ENCODE results near the gene NEUROD4.
A peak's percentile ranks its signal among the peaks of the same experiment; 100 is the strongest.
"Not testable (repeated sequence)": the region's sequence is repeated elsewhere in the genome, so short reads cannot be mapped to it uniquely, and the experiment has no call there.

The NEUROD4 gene

DNA sequence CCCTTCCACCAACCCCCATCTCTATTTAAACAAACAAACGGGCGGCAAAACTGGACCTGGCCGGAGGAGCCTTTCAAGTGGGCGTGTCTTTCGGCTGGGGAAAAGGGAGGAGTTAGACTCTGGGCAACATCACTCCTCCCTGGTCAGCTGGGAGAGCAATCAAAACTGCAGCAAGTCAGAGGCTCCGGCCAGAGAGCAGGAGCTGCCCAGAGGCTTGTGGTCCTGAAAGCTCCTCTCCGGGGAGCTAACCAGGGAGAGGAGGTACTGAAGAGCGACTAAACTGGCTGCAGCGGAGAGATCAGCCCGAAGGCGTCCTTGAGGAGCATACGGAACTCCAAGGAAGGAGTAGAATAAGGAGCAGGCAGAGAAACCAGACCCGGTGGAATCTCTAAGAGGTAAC lies at the start of gene NEUROD4:
TSS of gene NEUROD4 (plus strand) at position 191 of the 400 bp plus-strand sequence. CDS start 6,466 bp downstream, outside the sequence.
- no peak for DNase-seq

- no peak for DNase-seq
Observed at GRCh38 chr12:54970741-54971140, 49.0 kb upstream of the NEUROD4 start.

DNA sequence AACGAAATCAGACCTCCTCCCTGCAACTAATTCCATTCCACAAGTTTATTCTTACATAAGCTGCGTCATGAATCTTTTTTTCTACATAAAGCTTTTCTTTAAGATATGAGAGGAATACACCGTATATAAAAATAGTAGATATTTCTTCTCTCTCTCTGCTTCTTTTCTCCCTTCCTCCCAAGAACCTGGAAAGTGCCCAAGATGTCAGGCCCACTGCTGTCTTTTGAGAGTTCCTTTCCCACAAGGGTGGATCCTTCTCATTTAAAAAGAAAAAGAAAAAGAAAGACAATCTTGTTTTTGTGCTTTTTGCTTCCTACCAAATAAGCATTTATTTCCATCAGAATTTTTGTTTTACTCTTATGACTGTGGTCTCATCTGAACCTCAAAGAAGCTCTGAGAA lies 46.2 kb upstream of the NEUROD4 start:
- DNase-seq: no peak

DNA sequence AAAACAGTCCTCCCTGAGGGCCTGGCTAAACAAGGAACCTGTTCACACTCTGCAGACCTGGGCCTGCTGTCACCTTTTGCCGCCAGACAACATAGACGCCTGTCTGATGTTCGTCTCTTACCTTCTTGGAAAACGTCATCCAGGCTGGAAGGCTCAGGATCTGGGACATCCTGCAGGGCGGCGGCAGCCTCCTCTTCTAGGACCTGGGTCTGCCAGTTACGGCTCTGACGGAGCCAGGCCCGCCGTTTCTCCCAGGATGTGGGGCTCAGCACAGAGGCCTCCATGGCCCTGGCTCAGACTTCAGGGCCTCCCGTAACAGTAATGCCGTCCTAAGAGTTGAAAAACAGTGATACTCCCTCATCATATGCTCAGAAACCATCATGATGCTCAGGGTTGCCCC lies 45.5 kb upstream of the NEUROD4 start:
- no peak for DNase-seq

DNA sequence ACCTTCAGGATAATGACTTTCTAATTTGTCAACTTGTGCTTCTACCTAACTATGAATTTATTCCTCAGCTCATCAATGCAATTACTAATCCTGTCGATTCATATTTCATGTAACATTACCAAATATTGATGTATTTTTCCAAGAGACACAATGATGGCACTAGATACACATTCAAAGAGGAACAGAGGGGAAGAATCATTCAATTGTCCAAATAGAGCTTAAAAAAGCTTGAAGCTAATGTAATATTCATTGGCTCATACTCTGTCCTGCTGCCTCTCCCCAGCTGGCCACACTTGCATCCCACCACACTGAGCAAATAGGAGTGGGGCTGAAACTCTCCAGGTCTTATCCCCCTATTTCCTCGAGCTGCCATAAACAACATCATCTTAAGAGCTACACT lies 44.5 kb upstream of the NEUROD4 start:
- no peak for DNase-seq

- no peak for DNase-seq
Observed at GRCh38 chr12:54975875-54976274, 43.9 kb upstream of the NEUROD4 start.

DNA sequence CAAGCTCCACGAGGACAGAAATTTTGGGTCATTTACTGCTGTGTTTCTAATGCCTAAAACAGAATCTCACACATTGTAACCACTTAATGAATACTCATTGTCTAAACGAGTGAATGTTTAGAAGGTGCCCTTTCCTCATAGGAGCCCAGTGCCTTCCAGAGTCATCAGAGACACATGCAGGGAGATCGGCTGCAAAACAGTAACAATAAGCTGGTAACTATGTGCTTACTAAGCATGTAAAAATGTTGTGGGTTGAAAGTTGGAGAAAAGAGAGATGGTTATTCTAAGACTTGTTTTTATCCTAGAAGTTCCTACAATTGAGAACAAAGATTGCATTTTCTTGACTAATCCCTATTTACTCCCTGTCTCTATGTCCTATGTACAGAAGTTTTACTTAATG lies 42.6 kb upstream of the NEUROD4 start:
- DNase-seq: no peak

GRCh38 chr12:54977857-54978256 lies 41.9 kb upstream of the NEUROD4 start:
- no peak for DNase-seq

GRCh38 chr12:54980341-54980740 lies 39.4 kb upstream of the NEUROD4 start:
- DNase-seq: no peak

- DNase-seq: no peak
Observed at GRCh38 chr12:54981796-54982195, 38.0 kb upstream of the NEUROD4 start.

DNA sequence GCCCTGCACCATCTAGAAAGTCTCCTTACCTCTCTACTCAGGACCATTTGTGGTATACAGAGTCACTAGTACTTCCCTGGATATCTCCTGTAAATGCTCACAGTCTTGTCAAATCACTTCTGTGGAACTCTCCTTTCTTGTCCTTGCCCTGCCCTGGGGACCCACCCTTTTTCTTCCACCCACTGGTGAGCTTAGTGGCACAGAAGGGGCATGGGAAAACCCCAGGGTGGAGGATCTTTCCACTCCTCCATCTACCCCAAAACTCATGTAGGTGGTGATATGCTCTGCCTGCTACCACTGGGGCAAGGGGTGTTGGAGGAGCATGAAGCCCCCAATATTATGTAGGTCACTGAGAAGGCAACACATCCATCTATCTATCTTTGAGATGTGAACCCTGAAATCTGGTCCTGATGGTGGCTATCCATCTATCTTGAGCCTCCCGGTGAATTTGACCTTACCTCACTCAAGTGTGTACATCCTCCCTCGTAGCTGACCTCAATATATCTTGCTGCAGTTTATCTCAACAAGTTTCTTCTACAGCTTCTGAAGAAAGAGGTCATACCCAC lies 36.2 kb upstream of the NEUROD4 start:
- no peak for DNase-seq

DNA sequence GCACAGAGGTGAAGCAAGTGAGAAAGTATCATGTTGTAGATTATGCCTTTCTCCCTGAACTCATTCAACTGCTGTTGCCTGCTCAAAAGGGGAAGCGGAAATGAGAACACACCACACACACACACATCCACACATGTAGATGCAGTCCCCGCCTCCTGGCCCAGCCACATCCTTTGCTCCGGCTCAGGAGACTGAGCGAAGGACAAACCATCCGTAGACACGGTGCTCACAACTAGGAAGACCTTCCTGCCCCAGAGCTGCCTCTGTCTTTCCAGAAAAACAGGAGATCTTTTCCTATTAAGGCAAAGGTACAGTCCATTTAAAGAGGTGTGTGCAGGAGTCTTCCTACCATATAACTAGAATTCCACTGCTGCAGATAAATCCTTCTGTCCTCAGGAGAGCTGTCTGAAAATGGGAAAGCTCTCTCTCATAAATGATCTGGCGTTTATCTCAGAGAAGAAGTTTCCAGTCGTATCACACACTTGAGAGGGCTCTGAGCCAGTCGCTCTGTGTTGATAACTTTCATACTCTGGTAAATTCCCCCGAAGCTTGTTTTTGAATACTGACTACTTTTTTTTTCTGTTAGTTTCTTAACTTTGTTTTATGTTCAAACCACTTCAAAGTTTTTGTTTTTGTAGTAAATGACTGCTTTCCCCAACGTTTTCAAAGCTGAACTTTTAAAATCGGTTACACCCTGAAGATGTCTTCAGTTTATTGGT lies 35.0 kb upstream of the NEUROD4 start, which contains the start of gene TESPA1:
TSS of gene TESPA1 (minus strand) at position 105 of the 719 bp plus-strand sequence. CDS start 10,200 bp downstream, outside the sequence.
- no peak for DNase-seq

DNA sequence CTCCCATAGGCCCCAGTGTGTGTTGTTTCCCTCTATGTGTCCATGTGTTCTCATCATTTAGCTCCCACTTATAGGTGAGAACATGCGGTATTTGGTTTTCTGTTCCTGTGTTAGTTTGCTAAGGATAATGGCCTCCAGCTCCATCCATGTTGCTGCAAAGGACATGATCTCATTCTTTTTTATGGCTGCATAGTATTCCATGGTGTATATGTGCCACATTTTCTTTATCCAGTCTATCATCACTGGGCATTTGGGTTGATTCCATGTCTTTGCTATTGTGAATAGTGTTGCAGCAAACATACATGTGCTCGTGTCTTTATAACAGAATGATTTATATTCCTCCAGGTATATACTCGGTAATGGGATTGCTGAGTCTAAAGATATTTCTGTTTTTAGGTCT lies 33.0 kb upstream of the NEUROD4 start:
- not testable (repeated sequence) for DNase-seq

- no peak for DNase-seq
Observed at GRCh38 chr12:54987611-54988231, 32.1 kb upstream of the NEUROD4 start.

GRCh38 chr12:54988402-54989054 lies 31.2 kb upstream of the NEUROD4 start:
- peak; percentile 70 for DNase-seq

GRCh38 chr12:54989829-54990228 lies 29.9 kb upstream of the NEUROD4 start:
- no peak for DNase-seq

- no peak for DNase-seq
Observed at GRCh38 chr12:54991161-54991990, 28.4 kb upstream of the NEUROD4 start.

DNA sequence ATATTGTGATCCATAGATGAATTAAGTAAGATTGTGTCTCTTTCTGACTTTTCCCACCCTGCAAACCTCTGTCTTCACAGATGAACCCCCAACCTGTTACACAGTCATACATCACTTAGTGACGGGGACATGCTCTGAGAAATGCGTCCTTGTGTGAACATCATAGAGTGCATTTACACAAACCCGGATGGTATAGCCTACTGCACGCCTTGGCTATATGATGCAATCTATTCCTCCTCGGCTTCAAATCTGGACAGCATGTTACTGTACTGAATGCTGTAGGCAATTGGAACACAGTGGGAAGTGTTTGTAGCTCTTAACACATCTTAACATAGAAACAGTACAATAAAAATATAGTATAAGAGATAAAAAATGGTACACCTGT lies 27.8 kb upstream of the NEUROD4 start:
- no peak for DNase-seq

- DNase-seq: peak; percentile 40
Observed at GRCh38 chr12:54993181-54993835, 26.5 kb upstream of the NEUROD4 start.

DNA sequence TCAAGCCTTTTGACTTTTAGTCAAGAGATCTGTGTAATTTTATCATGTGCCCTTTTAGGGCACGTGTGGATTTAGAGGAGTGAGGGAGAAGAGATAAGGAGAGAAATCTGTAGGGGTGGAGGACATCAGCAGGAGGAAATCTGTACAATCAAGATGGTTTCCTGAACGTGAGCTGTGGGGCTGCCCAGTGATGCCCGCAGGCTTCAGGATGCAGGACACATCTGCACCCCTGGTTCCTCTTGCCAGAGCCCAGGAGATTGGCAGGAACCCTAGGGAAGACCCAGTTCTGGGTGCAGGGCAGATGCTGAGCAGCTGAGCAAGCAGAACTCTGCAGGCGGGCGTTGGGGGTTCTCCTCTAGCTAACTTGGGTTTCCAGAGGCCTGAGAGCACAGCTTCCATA lies 23.6 kb upstream of the NEUROD4 start:
- no peak for DNase-seq

DNA sequence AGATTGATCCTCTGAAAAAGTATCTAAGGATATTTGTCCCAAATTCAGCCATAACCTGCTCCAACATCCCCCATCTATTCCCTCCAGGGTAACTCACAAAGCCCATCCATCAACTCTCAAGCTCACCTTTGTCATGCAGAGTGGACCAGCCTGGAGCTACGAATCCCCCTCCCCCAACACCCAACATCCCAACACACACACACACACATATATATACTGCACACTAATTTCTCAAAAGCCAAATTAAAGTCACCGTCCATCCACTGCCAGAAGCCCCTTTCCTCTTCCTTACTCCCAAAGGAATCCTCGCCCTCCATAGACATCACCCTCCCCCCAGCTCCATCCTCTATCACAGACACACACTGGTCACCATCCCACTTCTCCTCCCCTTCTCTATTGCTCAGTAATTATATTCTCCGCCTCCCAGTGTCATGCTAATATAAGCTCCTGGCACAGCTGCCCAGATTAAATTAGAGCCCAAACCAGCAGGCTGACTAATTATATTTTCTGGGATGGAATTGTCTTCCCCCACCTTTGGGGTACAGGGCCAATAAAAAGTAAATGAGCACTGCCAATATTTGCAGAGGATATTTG lies 21.7 kb upstream of the NEUROD4 start:
- no peak for DNase-seq
